Measurements from ENCODE around the gene GDPD5. TPM values are rescaled to one million over a fixed set of nuclear protein-coding genes. Genes with fewer than 3 reads are reported as not detected.

The GDPD5 gene
- total and polyA plus RNA-seq, 9 of the 15 experiments (the other 6 are each of a cell fraction or from before 2014, with no cell fraction given): 0.32 to 27.3 (median 8.0) TPM

DNA sequence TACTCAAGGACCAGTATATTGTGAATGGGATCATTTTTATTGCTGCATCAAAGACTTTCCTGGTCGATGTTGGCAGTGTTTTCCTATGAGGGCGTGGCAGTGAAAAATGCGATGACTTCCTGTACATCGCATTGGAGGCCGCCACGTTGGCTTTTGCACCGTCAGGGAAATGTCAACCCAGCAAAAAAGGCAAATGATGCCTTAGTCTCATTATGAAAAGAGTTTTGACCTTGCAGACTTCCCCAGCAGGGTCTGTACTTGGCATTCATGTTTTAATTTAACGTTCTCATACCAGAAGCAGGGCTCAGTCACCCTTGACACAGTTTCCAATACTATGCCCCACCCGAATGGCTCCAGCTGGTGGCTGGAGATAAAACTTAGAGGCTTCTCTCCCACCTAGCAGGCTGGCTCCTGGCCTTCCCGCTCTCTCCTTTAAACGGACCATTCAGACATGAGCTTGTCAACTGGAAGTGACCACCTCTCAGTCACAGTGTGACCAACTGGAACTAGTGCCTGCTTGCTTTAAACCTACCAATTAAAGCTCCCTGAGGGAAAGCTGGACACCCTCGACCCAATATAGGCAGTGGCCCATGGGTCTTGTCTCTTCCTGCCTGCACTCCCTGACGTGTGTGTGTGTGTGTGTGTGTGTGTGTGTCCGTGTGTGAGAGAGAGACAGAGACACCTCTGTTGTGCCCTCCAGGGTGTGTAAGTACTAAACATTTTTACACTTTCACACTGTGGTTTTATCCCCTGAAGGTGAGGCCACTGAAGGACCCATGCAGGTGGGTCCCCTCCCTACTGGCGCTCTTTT, 8.7 kb upstream of the GDPD5 start (continued):
- TF ChIP-seq, protein P1, sequence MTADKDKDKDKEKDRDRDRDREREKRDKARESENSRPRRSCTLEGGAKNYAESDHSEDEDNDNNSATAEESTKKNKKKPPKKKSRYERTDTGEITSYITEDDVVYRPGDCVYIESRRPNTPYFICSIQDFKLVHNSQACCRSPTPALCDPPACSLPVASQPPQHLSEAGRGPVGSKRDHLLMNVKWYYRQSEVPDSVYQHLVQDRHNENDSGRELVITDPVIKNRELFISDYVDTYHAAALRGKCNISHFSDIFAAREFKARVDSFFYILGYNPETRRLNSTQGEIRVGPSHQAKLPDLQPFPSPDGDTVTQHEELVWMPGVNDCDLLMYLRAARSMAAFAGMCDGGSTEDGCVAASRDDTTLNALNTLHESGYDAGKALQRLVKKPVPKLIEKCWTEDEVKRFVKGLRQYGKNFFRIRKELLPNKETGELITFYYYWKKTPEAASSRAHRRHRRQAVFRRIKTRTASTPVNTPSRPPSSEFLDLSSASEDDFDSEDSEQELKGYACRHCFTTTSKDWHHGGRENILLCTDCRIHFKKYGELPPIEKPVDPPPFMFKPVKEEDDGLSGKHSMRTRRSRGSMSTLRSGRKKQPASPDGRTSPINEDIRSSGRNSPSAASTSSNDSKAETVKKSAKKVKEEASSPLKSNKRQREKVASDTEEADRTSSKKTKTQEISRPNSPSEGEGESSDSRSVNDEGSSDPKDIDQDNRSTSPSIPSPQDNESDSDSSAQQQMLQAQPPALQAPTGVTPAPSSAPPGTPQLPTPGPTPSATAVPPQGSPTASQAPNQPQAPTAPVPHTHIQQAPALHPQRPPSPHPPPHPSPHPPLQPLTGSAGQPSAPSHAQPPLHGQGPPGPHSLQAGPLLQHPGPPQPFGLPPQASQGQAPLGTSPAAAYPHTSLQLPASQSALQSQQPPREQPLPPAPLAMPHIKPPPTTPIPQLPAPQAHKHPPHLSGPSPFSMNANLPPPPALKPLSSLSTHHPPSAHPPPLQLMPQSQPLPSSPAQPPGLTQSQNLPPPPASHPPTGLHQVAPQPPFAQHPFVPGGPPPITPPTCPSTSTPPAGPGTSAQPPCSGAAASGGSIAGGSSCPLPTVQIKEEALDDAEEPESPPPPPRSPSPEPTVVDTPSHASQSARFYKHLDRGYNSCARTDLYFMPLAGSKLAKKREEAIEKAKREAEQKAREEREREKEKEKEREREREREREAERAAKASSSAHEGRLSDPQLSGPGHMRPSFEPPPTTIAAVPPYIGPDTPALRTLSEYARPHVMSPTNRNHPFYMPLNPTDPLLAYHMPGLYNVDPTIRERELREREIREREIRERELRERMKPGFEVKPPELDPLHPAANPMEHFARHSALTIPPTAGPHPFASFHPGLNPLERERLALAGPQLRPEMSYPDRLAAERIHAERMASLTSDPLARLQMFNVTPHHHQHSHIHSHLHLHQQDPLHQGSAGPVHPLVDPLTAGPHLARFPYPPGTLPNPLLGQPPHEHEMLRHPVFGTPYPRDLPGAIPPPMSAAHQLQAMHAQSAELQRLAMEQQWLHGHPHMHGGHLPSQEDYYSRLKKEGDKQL (CRISPR knock-in tag; IDR thresholded peaks at IDR 0.05; ENCODE audit: borderline replicate concordance): no peak
- TF ChIP-seq, protein P2, sequence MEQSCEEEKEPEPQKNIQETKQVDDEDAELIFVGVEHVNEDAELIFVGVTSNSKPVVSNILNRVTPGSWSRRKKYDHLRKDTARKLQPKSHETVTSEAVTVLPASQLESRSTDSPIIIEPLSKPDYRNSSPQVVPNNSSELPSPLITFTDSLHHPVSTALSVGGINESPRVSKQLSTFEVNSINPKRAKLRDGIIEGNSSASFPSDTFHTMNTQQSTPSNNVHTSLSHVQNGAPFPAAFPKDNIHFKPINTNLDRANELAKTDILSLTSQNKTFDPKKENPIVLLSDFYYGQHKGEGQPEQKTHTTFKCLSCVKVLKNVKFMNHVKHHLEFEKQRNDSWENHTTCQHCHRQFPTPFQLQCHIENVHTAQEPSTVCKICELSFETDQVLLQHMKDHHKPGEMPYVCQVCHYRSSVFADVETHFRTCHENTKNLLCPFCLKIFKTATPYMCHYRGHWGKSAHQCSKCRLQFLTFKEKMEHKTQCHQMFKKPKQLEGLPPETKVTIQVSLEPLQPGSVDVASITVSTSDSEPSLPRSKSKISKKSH (CRISPR knock-in tag; IDR thresholded peaks at IDR 0.05): no peak
- TF ChIP-seq MEIS2 (IDR thresholded peaks at IDR 0.05; ENCODE audit: partially characterized antibody) (peak; percentile 80), LEF1 (IDR thresholded peaks at IDR 0.05) (peak; percentile 98), POLR3A (IDR thresholded peaks at IDR 0.05; ENCODE audit: borderline replicate concordance, extremely low read depth, insufficient read depth, insufficient read length) (no peak), TBL1XR1 (IDR thresholded peaks at IDR 0.05; ENCODE audit: low read length in 2 of 2) (peak in 1 of 2 experiments; percentile 97; a peak in 3 of 4 replicates), ZNF197 (CRISPR knock-in tag; IDR thresholded peaks at IDR 0.05; ENCODE audit: low read depth) (peak; percentile 85), GTF2A2 (tag; IDR thresholded peaks at IDR 0.05) (no peak; the same call in 1 of the 2 replicates)
- TF ChIP-seq, protein P3, sequence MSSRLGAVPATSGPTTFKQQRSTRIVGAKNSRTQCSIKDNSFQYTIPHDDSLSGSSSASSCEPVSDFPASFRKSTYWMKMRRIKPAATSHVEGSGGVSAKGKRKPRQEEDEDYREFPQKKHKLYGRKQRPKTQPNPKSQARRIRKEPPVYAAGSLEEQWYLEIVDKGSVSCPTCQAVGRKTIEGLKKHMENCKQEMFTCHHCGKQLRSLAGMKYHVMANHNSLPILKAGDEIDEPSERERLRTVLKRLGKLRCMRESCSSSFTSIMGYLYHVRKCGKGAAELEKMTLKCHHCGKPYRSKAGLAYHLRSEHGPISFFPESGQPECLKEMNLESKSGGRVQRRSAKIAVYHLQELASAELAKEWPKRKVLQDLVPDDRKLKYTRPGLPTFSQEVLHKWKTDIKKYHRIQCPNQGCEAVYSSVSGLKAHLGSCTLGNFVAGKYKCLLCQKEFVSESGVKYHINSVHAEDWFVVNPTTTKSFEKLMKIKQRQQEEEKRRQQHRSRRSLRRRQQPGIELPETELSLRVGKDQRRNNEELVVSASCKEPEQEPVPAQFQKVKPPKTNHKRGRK (tag; IDR thresholded peaks at IDR 0.05): no peak
- TF ChIP-seq, protein P4, sequence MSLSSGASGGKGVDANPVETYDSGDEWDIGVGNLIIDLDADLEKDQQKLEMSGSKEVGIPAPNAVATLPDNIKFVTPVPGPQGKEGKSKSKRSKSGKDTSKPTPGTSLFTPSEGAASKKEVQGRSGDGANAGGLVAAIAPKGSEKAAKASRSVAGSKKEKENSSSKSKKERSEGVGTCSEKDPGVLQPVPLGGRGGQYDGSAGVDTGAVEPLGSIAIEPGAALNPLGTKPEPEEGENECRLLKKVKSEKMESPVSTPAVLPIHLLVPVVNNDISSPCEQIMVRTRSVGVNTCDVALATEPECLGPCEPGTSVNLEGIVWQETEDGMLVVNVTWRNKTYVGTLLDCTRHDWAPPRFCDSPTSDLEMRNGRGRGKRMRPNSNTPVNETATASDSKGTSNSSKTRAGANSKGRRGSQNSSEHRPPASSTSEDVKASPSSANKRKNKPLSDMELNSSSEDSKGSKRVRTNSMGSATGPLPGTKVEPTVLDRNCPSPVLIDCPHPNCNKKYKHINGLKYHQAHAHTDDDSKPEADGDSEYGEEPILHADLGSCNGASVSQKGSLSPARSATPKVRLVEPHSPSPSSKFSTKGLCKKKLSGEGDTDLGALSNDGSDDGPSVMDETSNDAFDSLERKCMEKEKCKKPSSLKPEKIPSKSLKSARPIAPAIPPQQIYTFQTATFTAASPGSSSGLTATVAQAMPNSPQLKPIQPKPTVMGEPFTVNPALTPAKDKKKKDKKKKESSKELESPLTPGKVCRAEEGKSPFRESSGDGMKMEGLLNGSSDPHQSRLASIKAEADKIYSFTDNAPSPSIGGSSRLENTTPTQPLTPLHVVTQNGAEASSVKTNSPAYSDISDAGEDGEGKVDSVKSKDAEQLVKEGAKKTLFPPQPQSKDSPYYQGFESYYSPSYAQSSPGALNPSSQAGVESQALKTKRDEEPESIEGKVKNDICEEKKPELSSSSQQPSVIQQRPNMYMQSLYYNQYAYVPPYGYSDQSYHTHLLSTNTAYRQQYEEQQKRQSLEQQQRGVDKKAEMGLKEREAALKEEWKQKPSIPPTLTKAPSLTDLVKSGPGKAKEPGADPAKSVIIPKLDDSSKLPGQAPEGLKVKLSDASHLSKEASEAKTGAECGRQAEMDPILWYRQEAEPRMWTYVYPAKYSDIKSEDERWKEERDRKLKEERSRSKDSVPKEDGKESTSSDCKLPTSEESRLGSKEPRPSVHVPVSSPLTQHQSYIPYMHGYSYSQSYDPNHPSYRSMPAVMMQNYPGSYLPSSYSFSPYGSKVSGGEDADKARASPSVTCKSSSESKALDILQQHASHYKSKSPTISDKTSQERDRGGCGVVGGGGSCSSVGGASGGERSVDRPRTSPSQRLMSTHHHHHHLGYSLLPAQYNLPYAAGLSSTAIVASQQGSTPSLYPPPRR (CRISPR knock-in tag; IDR thresholded peaks at IDR 0.05; ENCODE audit: borderline replicate concordance): peak; percentile 19; the same call in 1 of the 2 replicates
